HepG2 (cell line): ENCODE data around the gene TYMS. TPM values are rescaled to one million over a fixed set of nuclear protein-coding genes. Genes with fewer than 3 reads are reported as not detected.

Experiments
- BCL6 ChIP-seq: IDR thresholded peaks from 2 replicates; pipeline ENCODE4 v1.6.1; 2016; ENCODE audit warnings: missing genetic modification reagents, missing compliant biosample characterization
- CREB1 ChIP-seq, 2 experiments: fragments of 450-650 bp in 1 of 2; IDR thresholded peaks; 2 replicates each; pipeline ENCODE4 v1.6.1; 2016 to 2017; ENCODE audit warnings: control low read depth in 1 of 2, mild to moderate bottlenecking in 1 of 2, missing compliant biosample characterization in 1 of 2, missing genetic modification characterization in 1 of 2
- DPF2 ChIP-seq: sonication (generic); formaldehyde crosslinking; IDR thresholded peaks from 2 replicates; pipeline ENCODE4 v1.4.0; 2020; ENCODE audit warnings: mild to moderate bottlenecking, low read depth, missing genetic modification reagents, borderline replicate concordance
- FOXP1 ChIP-seq, 2 experiments: fragments of 450-650 bp in 1 of 2; IDR thresholded peaks; 2 replicates each; pipeline ENCODE4 v1.6.1; 2017 to 2018; ENCODE audit warnings: antibody characterized with exemption in 1 of 2
- GATAD2A ChIP-seq: IDR thresholded peaks from 2 replicates; pipeline ENCODE4 v1.6.1; 2016
- HIVEP1 ChIP-seq: sonication (generic); formaldehyde crosslinking; IDR thresholded peaks from 2 replicates; pipeline ENCODE4 v1.4.0; 2020; ENCODE audit warnings: mild to moderate bottlenecking, missing genetic modification reagents
- MTF2 ChIP-seq: sonication (generic); formaldehyde crosslinking; IDR thresholded peaks from 2 replicates; pipeline ENCODE4 v1.5.0; 2020; ENCODE audit warnings: missing genetic modification reagents, borderline replicate concordance
- NAIF1 ChIP-seq: sonication (generic); formaldehyde crosslinking; IDR thresholded peaks from 2 replicates; pipeline ENCODE4 v1.5.0; 2020; ENCODE audit warnings: mild to moderate bottlenecking, missing genetic modification reagents, borderline replicate concordance
- RFX5 ChIP-seq: IDR thresholded peaks from 2 replicates; pipeline ENCODE4 v1.6.1; 2011; ENCODE audit warnings: low read depth, low read length, improper control_type of control experiment
- SAP130 ChIP-seq: IDR thresholded peaks from 2 replicates; pipeline ENCODE4 v1.6.1; 2016; ENCODE audit warnings: low read depth
- SMAD9 ChIP-seq: sonication (generic); formaldehyde crosslinking; IDR thresholded peaks from 2 replicates; pipeline ENCODE4 v1.5.1; 2020; ENCODE audit warnings: mild to moderate bottlenecking, missing genetic modification reagents
- ZNF382 ChIP-seq: sonication (generic); formaldehyde crosslinking; IDR thresholded peaks from 2 replicates; pipeline ENCODE4 v1.5.0; 2020; ENCODE audit warnings: missing genetic modification reagents, mild to moderate bottlenecking, borderline replicate concordance
- ZNF557 ChIP-seq: sonication (generic); formaldehyde crosslinking; IDR thresholded peaks from 2 replicates; pipeline ENCODE4 v1.4.0; 2020; ENCODE audit warnings: missing genetic modification reagents
- ZNF703 ChIP-seq: sonication (generic); formaldehyde crosslinking; IDR thresholded peaks from 2 replicates; pipeline ENCODE4 v1.5.1; 2020; ENCODE audit warnings: missing genetic modification reagents, mild to moderate bottlenecking, moderate library complexity, borderline replicate concordance
- ZNF709 ChIP-seq: sonication (generic); formaldehyde crosslinking; IDR thresholded peaks from 2 replicates; pipeline ENCODE4 v1.5.0; 2020; ENCODE audit warnings: mild to moderate bottlenecking, missing genetic modification reagents
- ZNF777 ChIP-seq: sonication (generic); formaldehyde crosslinking; IDR thresholded peaks from 2 replicates; pipeline ENCODE4 v1.4.0; 2020; ENCODE audit warnings: missing genetic modification reagents
- polyA plus RNA-seq, 8 experiments: library from polyadenylated mRNA; depleted of rRNA in 3 of 8; stranded (reverse) in 7 of 8; unstranded in 1 of 8; fragments of >200 nt; fragmentation: Illumina TruSeq in 4 of 8; extraction: Trizol in 4 of 8; gene quantifications; 2 replicates each; pipeline versions ENCODE4 v1.2.1 to v1.2.3, GENCODE V29; 2011 to 2016; ENCODE audit warnings: low read depth in 4 of 8, missing spikeins in 1 of 8, mixed read lengths in 1 of 8; ENCODE audit not compliant: insufficient read depth in 1 of 8
- total RNA-seq, 5 experiments: library from RNA; depleted of rRNA; stranded (reverse); fragments of >200 nt; fragmentation: Illumina TruSeq; extraction: Trizol; gene quantifications; 2 replicates each; pipeline ENCODE4 v1.2.3, GENCODE V29; 2016; ENCODE audit warnings: low read depth in 1 of 5
- TF ChIP-seq, protein P1 (sequence below): sonication (generic); formaldehyde crosslinking; IDR thresholded peaks from 2 replicates; pipeline ENCODE4 v1.4.0; 2020; ENCODE audit warnings: missing genetic modification reagents; ENCODE audit errors: not compliant biosample characterization
- TF ChIP-seq, protein P2 (sequence below): sonication (generic); formaldehyde crosslinking; IDR thresholded peaks from 2 replicates; pipeline ENCODE4 v1.8.0; 2022; ENCODE audit warnings: low read depth, missing genetic modification reagents

TYMS gene
- total and polyA plus RNA-seq, 2 of the 13 experiments (the other 11 are each of a cell fraction or from before 2014, with no cell fraction given), result 80.1 to 106 TPM

DNA sequence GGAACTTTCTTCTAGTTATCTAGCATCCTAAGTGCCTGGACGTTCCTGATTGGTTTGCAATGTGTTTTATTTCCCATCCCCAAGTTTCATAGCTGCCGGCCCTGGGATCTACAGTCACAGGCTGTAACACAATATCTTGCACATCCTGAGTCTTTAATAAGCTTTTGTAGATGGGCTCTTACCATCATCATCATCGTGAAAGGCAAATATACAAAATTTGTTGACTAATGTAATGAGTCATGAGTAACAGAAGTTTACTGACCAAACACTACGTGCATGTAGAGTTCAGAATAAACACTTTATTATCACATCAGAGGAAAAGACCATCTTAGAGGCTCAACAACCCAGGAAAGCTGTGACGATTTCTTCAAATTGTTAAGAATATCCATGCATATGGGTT, 8.1 kb upstream of the TYMS start (continued):
- no peak for TF ChIP-seq RFX5
- TF ChIP-seq, protein P1, sequence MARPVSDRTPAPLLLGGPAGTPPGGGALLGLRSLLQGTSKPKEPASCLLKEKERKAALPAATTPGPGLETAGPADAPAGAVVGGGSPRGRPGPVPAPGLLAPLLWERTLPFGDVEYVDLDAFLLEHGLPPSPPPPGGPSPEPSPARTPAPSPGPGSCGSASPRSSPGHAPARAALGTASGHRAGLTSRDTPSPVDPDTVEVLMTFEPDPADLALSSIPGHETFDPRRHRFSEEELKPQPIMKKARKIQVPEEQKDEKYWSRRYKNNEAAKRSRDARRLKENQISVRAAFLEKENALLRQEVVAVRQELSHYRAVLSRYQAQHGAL, result no peak
- no peak for TF ChIP-seq ZNF382 (CRISPR knock-in tag)
- no peak for TF ChIP-seq DPF2 (CRISPR knock-in tag)
- TF ChIP-seq GATAD2A (CRISPR knock-in tag), result peak; percentile 36; the same call in 1 of the 2 replicates
- no peak for TF ChIP-seq NAIF1
- TF ChIP-seq HIVEP1, result no peak
- TF ChIP-seq ZNF709 (CRISPR knock-in tag), result no peak
- no peak for TF ChIP-seq ZNF777 (CRISPR knock-in tag)
- TF ChIP-seq FOXP1 (IDR thresholded peaks at IDR 0.05), result no peak; the same call in 1 of the 2 replicates
- peak; percentile 68 for TF ChIP-seq FOXP1 (CRISPR knock-in tag; IDR thresholded peaks at IDR 0.05)
- no peak for TF ChIP-seq SMAD9 (CRISPR knock-in tag)
- TF ChIP-seq ZNF557 (CRISPR knock-in tag), result no peak
- no peak for TF ChIP-seq ZNF703
- peak; percentile 44; the same call in 1 of the 2 replicates for TF ChIP-seq SAP130
- peak; percentile 60 for TF ChIP-seq CREB1 (IDR thresholded peaks at IDR 0.05)
- no peak for TF ChIP-seq CREB1 (CRISPR knock-in tag; IDR thresholded peaks at IDR 0.05)
- TF ChIP-seq, protein P2, sequence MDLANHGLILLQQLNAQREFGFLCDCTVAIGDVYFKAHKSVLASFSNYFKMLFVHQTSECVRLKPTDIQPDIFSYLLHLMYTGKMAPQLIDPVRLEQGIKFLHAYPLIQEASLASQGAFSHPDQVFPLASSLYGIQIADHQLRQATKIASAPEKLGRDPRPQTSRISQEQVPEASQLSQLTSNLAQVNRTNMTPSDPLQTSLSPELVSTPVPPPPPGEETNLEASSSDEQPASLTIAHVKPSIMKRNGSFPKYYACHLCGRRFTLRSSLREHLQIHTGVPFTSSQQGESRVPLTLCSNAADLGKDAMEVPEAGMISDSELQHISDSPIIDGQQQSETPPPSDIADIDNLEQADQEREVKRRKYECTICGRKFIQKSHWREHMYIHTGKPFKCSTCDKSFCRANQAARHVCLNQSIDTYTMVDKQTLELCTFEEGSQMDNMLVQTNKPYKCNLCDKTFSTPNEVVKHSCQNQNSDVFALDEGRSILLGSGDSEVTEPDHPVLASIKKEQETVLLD (CRISPR knock-in tag), result no peak
- TF ChIP-seq BCL6 (CRISPR knock-in tag), result no peak
- no peak for TF ChIP-seq MTF2 (CRISPR knock-in tag)
